Loucy (cell line): Measurements from ENCODE around the gene SGMS1.

ENCODE experiments used
- EZH2phosphoT487 ChIP-seq: fragments of 200-600 bp; IDR thresholded peaks from 2 replicates; pipeline ENCODE4 v1.6.1; 2018; ENCODE audit warnings: antibody characterized with exemption, mild to moderate bottlenecking, moderate library complexity, borderline replicate concordance
- TF ChIP-seq, protein P1 (sequence below): fragments of 200-600 bp; sonication (generic); conservative IDR thresholded peaks from 2 replicates; pipeline ENCODE4 v1.5.1; 2014; ENCODE audit warnings: mild to moderate bottlenecking, antibody characterized with exemption, low read length

DNA sequence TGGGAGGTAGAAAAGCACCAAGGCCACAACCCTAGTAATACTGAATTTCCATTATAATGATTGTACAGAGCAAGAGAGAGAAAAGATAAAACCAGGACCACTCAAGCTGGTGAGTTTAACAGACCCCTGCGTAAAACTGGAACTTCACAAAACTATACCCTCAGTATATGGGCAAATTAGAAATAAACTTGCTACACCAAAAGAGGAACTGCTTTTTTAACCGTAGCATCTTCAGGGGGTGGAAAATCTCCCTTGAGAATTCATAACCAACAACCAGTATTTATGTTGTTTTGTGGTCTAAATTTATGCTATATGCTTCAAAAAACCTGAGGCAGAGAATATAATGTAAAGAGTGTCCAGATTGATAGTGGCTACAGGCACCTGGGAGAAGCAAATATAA, 171.2 kb downstream of the SGMS1 start:
- TF ChIP-seq, protein P1, sequence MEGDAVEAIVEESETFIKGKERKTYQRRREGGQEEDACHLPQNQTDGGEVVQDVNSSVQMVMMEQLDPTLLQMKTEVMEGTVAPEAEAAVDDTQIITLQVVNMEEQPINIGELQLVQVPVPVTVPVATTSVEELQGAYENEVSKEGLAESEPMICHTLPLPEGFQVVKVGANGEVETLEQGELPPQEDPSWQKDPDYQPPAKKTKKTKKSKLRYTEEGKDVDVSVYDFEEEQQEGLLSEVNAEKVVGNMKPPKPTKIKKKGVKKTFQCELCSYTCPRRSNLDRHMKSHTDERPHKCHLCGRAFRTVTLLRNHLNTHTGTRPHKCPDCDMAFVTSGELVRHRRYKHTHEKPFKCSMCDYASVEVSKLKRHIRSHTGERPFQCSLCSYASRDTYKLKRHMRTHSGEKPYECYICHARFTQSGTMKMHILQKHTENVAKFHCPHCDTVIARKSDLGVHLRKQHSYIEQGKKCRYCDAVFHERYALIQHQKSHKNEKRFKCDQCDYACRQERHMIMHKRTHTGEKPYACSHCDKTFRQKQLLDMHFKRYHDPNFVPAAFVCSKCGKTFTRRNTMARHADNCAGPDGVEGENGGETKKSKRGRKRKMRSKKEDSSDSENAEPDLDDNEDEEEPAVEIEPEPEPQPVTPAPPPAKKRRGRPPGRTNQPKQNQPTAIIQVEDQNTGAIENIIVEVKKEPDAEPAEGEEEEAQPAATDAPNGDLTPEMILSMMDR, result no peak
- no peak for TF ChIP-seq EZH2phosphoT487
